PC-9 (cell line): ENCODE results near the gene TBC1D22A.

Source experiments
- CTCF ChIP-seq: fragments of 200-600 bp; sonication (generic); conservative IDR thresholded peaks from 2 replicates; pipeline ENCODE4 v1.6.1; 2017; ENCODE audit warnings: mixed run types, antibody characterized with exemption, mild to moderate bottlenecking, moderate library complexity
- EZH2 ChIP-seq: fragments of 200-600 bp; sonication (generic); IDR thresholded peaks from 2 replicates; pipeline ENCODE4 v1.8.0; 2017; ENCODE audit warnings: antibody characterized with exemption, low read depth

- no peak for TF ChIP-seq CTCF
- TF ChIP-seq EZH2 = no peak
Measured at GRCh38 chr22:46769191-46769675, 6.8 kb downstream of the TBC1D22A start.
